AG04450 (cell line): Measurements from ENCODE around the gene FYN. TPM values are rescaled to one million over a fixed set of nuclear protein-coding genes. Genes with fewer than 3 reads are reported as not detected.

ENCODE experiments used
- CTCF ChIA-PET: fragments of 300-600, 350-600 bp; formaldehyde crosslinking; extraction: SDS; loops from one replicate; lab custom pipeline; 2022; ENCODE audit warnings: antibody characterized with exemption, inconsistent platforms; lab: Charles Lee
- POLR2A ChIA-PET: fragments of 350-600 bp; formaldehyde crosslinking; extraction: SDS; loops from one replicate; lab custom pipeline; 2021; ENCODE audit warnings: antibody characterized with exemption, inconsistent platforms; lab: Yijun Ruan, JAX
- DNase-seq: peaks from one replicate; pipeline ENCODE4 v3.0.0-alpha.2; 2011; ENCODE audit warnings: low read depth, low spot score
- H3K27ac ChIP-seq: one replicate; pipeline ENCODE4 v1.5.1; 2012; ENCODE audit warnings: low read depth, low read length, control low read depth
- H3K27me3 ChIP-seq: one replicate; pipeline ENCODE4 v1.6.0; 2012; ENCODE audit warnings: low read length; ENCODE audit not compliant: control insufficient read depth, insufficient read depth
- H3K4me3 ChIP-seq: 2 replicates; pipeline ENCODE4 v1.5.1; 2011; ENCODE audit warnings: mild to moderate bottlenecking, low read depth, low read length, control low read depth
- H3K9me3 ChIP-seq: 2 replicates; pipeline ENCODE4 v1.5.1; 2012; ENCODE audit warnings: low read length; ENCODE audit not compliant: control insufficient read depth, insufficient read depth
- CTCF ChIP-seq: IDR thresholded peaks from 2 replicates; pipeline ENCODE4 v1.5.1; 2011; ENCODE audit warnings: low read depth, low read length, control low read depth, inconsistent platforms
- polyA plus RNA-seq: library from polyadenylated mRNA; depleted of rRNA; stranded (reverse); fragments of >200 nt; gene quantifications from 2 replicates; pipeline ENCODE4 v1.2.3, GENCODE V29; 2011

Gene FYN
- polyA plus RNA-seq, 1 experiment = 29.0 TPM

- Histone ChIP-seq H3K27ac (no peak overlapping the region), H3K4me3 (no peak overlapping the region), H3K9me3 (no peaks in the 10 kb centered on the region), H3K27me3 (no peaks in the 10 kb centered on the region)
- DNase-seq = no peak
- ChIA-PET POLR2A (no interaction called here), CTCF (no interaction called here)
- no peak for TF ChIP-seq CTCF
These were observed 158.6 kb downstream of the FYN start for GRCh38 chr6:111714416-111715270.

- POLR2A ChIA-PET = no interaction called here
- Histone ChIP-seq H3K27ac (no peak overlapping the region), H3K9me3 (no peaks in the 10 kb centered on the region), H3K27me3 (no peaks in the 10 kb centered on the region), H3K4me3 (no peak overlapping the region)
- CTCF ChIA-PET = interaction anchor here (1.2 kb wide), 1 partner anchor 329 kb away, joined by 4 read pairs; no protein-coding TSS in a partner anchor
- DNase-seq = no peak
- no peak for TF ChIP-seq CTCF
These were observed 159.4 kb downstream of the FYN start for GRCh38 chr6:111713811-111714210.

- TF ChIP-seq CTCF = no peak
- CTCF ChIA-PET = interaction anchor here (1.2 kb wide), 1 partner anchor 330 kb away, joined by 4 read pairs; no protein-coding TSS in a partner anchor
- no peak for DNase-seq
- POLR2A ChIA-PET = interaction anchor here (0.6 kb wide), 1 partner anchor 330 kb away, joined by 3 read pairs; no protein-coding TSS in a partner anchor
- no peak overlapping the region for H3K4me3 ChIP-seq
- no peak overlapping the region for H3K27ac ChIP-seq
- H3K9me3 ChIP-seq = no peaks in the 10 kb centered on the region
- no peaks in the 10 kb centered on the region for H3K27me3 ChIP-seq
These were observed 160.0 kb downstream of the FYN start for GRCh38 chr6:111713236-111713635.

GRCh38 chr6:111711984-111712752 is 161.1 kb downstream of the FYN start:
- TF ChIP-seq CTCF = no peak
- peak; percentile 84 for DNase-seq
- Histone ChIP-seq H3K9me3 (no peaks in the 10 kb centered on the region), H3K4me3 (no peak overlapping the region), H3K27ac (peak overlapping the region; percentile 52), H3K27me3 (no peaks in the 10 kb centered on the region)
- POLR2A ChIA-PET = interaction anchor here (0.6 to 1.0 kb wide), 2 partner anchors 296 to 331 kb away, joined by 3 read pairs; no protein-coding TSS in a partner anchor
- CTCF ChIA-PET = interaction anchor here (0.7 to 7.2 kb wide), 3 partner anchors 285 to 450 kb away, joined by 3 to 175 read pairs (median 4); no protein-coding TSS in a partner anchor
